GM12878 (cell line): Measurements from ENCODE around the gene ACSL3. TPM values are rescaled to one million over a fixed set of nuclear protein-coding genes. Genes with fewer than 3 reads are reported as not detected.

Experiments
- ATAC-seq: fragments of 200-7000 bp; cut with Tn5 transposase; 3 replicates; pipeline ENCODE4 v1.9.1; 2020; ENCODE audit warnings: mild to moderate bottlenecking, moderate library complexity
- BruUV-seq: library from RNA; stranded (reverse); fragments of 400-500 nt; replicated peaks from 2 replicates; lab custom pipeline; 2021; lab: Mats Ljungman, UMichigan
- CTCF ChIA-PET: fragments of 300-600 bp; sonication (Branson Sonifier 250); formaldehyde crosslinking; extraction: SDS; loops from one replicate; lab custom pipeline; 2021; ENCODE audit warnings: inconsistent platforms; lab: Yijun Ruan, JAX
- POLR2A ChIA-PET: fragments of 350-600 bp; formaldehyde crosslinking; extraction: SDS; loops from one replicate; lab custom pipeline; 2021; ENCODE audit warnings: inconsistent platforms; lab: Charles Lee
- RAD21 ChIA-PET: fragments of 300-600 bp; sonication (Branson Sonifier 250); formaldehyde crosslinking; loops from one replicate; lab custom pipeline; 2023; ENCODE audit warnings: antibody characterized with exemption; ENCODE audit not compliant: unreplicated experiment; lab: Charles Lee
- SMC1A ChIA-PET: fragments of 300-600 bp; sonication (Branson Sonifier 250); formaldehyde crosslinking; loops from one replicate; lab custom pipeline; 2023; ENCODE audit not compliant: unreplicated experiment, uncharacterized antibody; lab: Charles Lee
- DNase-seq: peaks from one replicate; pipeline ENCODE4 v3.0.0-alpha.2; 2011; ENCODE audit warnings: low read depth, low spot score
- FAIRE-seq: peaks from 3 replicates; lab custom pipeline; 2011; peaks lifted over from hg19 to GRCh38; lab: Jason Lieb, UNC
- H2AFZ ChIP-seq: 2 replicates; pipeline ENCODE4 v1.6.0; 2011; ENCODE audit warnings: low read depth, low read length, control low read depth; ENCODE audit not compliant: control insufficient read depth
- H3K27ac ChIP-seq: 2 replicates; pipeline ENCODE4 v1.5.1; 2011; ENCODE audit warnings: control low read depth; ENCODE audit not compliant: control insufficient read depth, insufficient read depth
- H3K27me3 ChIP-seq, 2 experiments: replicated peaks in 1 of 2; 2 replicates each; pipeline versions ENCODE4 v1.6.0 to v1.6.1; 2011; ENCODE audit warnings: low read length in 1 of 2; ENCODE audit not compliant: control insufficient read depth in 2 of 2, insufficient read depth in 2 of 2
- H3K36me3 ChIP-seq, 2 experiments: 2 replicates each; pipeline ENCODE4 v1.5.1; 2011; ENCODE audit warnings: low read length in 1 of 2; ENCODE audit not compliant: control insufficient read depth in 2 of 2, insufficient read depth in 2 of 2
- H3K4me1 ChIP-seq: 2 replicates; pipeline ENCODE4 v1.6.1; 2011; ENCODE audit warnings: mild to moderate bottlenecking, low read length, moderate library complexity, mixed read lengths; ENCODE audit not compliant: control insufficient read depth, insufficient read depth
- H3K4me2 ChIP-seq: 2 replicates; pipeline ENCODE4 v1.6.0; 2011; ENCODE audit warnings: control low read depth; ENCODE audit not compliant: control insufficient read depth, insufficient read depth
- H3K4me3 ChIP-seq: fragments of 200-600 bp; sonication (generic); 2 replicates; pipeline ENCODE4 v1.5.1; 2016
- H3K79me2 ChIP-seq: 2 replicates; pipeline ENCODE4 v1.6.0; 2011; ENCODE audit warnings: low read length; ENCODE audit not compliant: control insufficient read depth, insufficient read depth
- H3K9ac ChIP-seq: 2 replicates; pipeline ENCODE4 v1.8.0; 2011; ENCODE audit warnings: low read length, control low read depth, mixed read lengths; ENCODE audit not compliant: control insufficient read depth, insufficient read depth
- H3K9me3 ChIP-seq: replicated peaks from 3 replicates; pipeline ENCODE4 v1.5.1; 2011; ENCODE audit warnings: mild to moderate bottlenecking, low read length; ENCODE audit not compliant: control insufficient read depth, insufficient read depth
- H4K20me1 ChIP-seq: 2 replicates; pipeline ENCODE4 v1.6.0; 2011; ENCODE audit not compliant: control insufficient read depth, insufficient read depth
- ATF3 ChIP-seq: IDR thresholded peaks from 2 replicates; pipeline ENCODE4 v1.6.1; 2011; ENCODE audit warnings: low read depth, mild to moderate bottlenecking, low read length, moderate library complexity, borderline replicate concordance; ENCODE audit errors: extremely low read depth
- BMI1 ChIP-seq: fragments of 450-650 bp; IDR thresholded peaks from 2 replicates; pipeline ENCODE4 v1.6.1; 2016; ENCODE audit warnings: mild to moderate bottlenecking, moderate library complexity, borderline replicate concordance
- CBX3 ChIP-seq: fragments of 200-600 bp; sonication (generic); IDR thresholded peaks from 2 replicates; pipeline ENCODE4 v1.6.1; 2016; ENCODE audit warnings: low read depth, borderline replicate concordance
- E2F8 ChIP-seq: fragments of 450-650 bp; IDR thresholded peaks from 2 replicates; pipeline ENCODE4 v1.6.1; 2018; ENCODE audit warnings: mild to moderate bottlenecking, low read depth, moderate library complexity; ENCODE audit not compliant: partially characterized antibody
- RB1 ChIP-seq: fragments of 450-650 bp; formaldehyde crosslinking; IDR thresholded peaks from 2 replicates; pipeline ENCODE4 v1.6.1; 2017; ENCODE audit warnings: mild to moderate bottlenecking, borderline replicate concordance
- ZBTB11 ChIP-seq: fragments of 450-650 bp; formaldehyde crosslinking; IDR thresholded peaks from 2 replicates; pipeline ENCODE4 v1.5.0; 2022; ENCODE audit warnings: mild to moderate bottlenecking, missing genetic modification characterization
- ZBTB33 ChIP-seq: fragments of 450-650 bp; IDR thresholded peaks from 2 replicates; pipeline ENCODE4 v1.6.1; 2017; ENCODE audit warnings: mild to moderate bottlenecking
- ZZZ3 ChIP-seq: IDR thresholded peaks from 2 replicates; pipeline ENCODE4 v1.6.1; 2011; ENCODE audit warnings: low read depth; ENCODE audit not compliant: control insufficient read depth, insufficient read length
- whole genome bisulfite sequencing: methylation state at CpG from one replicate; pipeline ENCODE4 v1.1.6; 2016; ENCODE audit warnings: low lambda C conversion rate; ENCODE audit not compliant: insufficient replicate concordance, insufficient coverage; ENCODE audit errors: missing lambda C conversion rate; 5-methylcytosine and 5-hydroxymethylcytosine counted together
- in situ Hi-C: fragments of 300-500 bp; cut with MboI; formaldehyde crosslinking; loops from 9 replicates; pipeline ENCODE4 v1.14.3; 2018; ENCODE audit warnings: mixed read lengths
- intact Hi-C: fragments of 100-400 bp; cut with micrococcal nuclease; formaldehyde crosslinking; loops from one replicate; pipeline ENCODE4 v1.14.2; 2022; ENCODE audit not compliant: unreplicated experiment
- polyA plus RNA-seq, 11 experiments: library from polyadenylated mRNA; depleted of rRNA in 4 of 11; unstranded in 6 of 11; stranded (reverse) in 5 of 11; fragments of >200 nt; fragmentation: Nextera tagmentation in 4 of 11; fragmentation: Illumina TruSeq in 1 of 11; extraction: Ambion mirVana in 4 of 11; extraction: Trizol in 1 of 11; gene quantifications; 1 replicate in 1 of 11; 2 replicates in 10 of 11; pipeline versions ENCODE4 v1.2.1 to v1.2.3, GENCODE V29; 2011 to 2016; ENCODE audit warnings: inconsistent platforms in 2 of 11, missing spikeins in 2 of 11, low read depth in 1 of 11
- total RNA-seq, 4 experiments: library from RNA; depleted of rRNA in 3 of 4; stranded (reverse); fragments of >200 nt in 3 of 4; fragmentation: Illumina TruSeq in 1 of 4; extraction: Trizol in 1 of 4; gene quantifications; 2 replicates each; pipeline versions ENCODE4 v1.2.1 to v1.2.3, GENCODE V29; 2013 to 2021

The ACSL3 gene
- total and polyA plus RNA-seq, 10 of the 15 experiments (the other 5 are each of a cell fraction or from before 2014, with no cell fraction given), result 15.6 to 83.9 (median 56.7) TPM

GRCh38 chr2:222878877-222879603, 18.2 kb downstream of the ACSL3 start:
- H3K27me3 ChIP-seq, result no peaks in the 10 kb centered on the region
- DNase-seq (no peak), ATAC-seq (no peak), FAIRE-seq (no peak)
- no TSS peak for BruUV-seq
- ChIA-PET RAD21 (interaction anchor here (0.6 kb wide), 1 partner anchor 66 kb away, joined by 3 read pairs; no protein-coding TSS in a partner anchor), POLR2A (interaction anchor here (0.6 kb wide), 1 partner anchor 175 kb away, joined by 4 read pairs; no protein-coding TSS in a partner anchor), CTCF (interaction anchor here (1.1 to 1.4 kb wide), 2 partner anchors 15 to 24 kb away, joined by 3 to 4 read pairs; no protein-coding TSS in a partner anchor), SMC1A (interaction anchor here (1.7 to 1.8 kb wide), 2 partner anchors 11 to 24 kb away, joined by 4 to 10 read pairs; no protein-coding TSS in a partner anchor)
- H3K36me3 ChIP-seq, result no peaks in the 10 kb centered on the region
- H3K4me1 ChIP-seq, result no peaks in the 10 kb centered on the region
- H3K4me3 ChIP-seq, result no peak overlapping the region
- WGBS, result 87% methylated on average over 10 of the region's 10 CpGs
- no peak overlapping the region for H3K27ac ChIP-seq
- H2AFZ ChIP-seq, result no peak overlapping the region
- H3K4me2 ChIP-seq, result no peak overlapping the region
- H3K79me2 ChIP-seq, result peaks cover 22% of the 10 kb centered on the region
- no peak overlapping the region for H3K9ac ChIP-seq
- H4K20me1 ChIP-seq, result peaks cover 2% of the 10 kb centered on the region; the same call in 1 of the 2 replicates
- in situ Hi-C loops (no loop called here), intact Hi-C loops (no loop called here)
- no peaks in the 10 kb centered on the region for H3K9me3 ChIP-seq
- TF ChIP-seq ZBTB11, result no peak
- no peak for TF ChIP-seq ATF3
- no peak for TF ChIP-seq ZZZ3
- TF ChIP-seq E2F8, result no peak
- no peak for TF ChIP-seq BMI1
- no peak for TF ChIP-seq CBX3
- TF ChIP-seq RB1, result no peak
- no peak for TF ChIP-seq ZBTB33
